GM11168 (cell line): ENCODE data around the gene LAPTM5.

Experiments
- in situ Hi-C: fragments of 300-500 bp; cut with MboI; formaldehyde crosslinking; loops from one replicate; pipeline ENCODE4 v1.12.0; 2022; ENCODE audit warnings: low sequenced_read_pairs; ENCODE audit not compliant: unreplicated experiment

The LAPTM5 gene

DNA sequence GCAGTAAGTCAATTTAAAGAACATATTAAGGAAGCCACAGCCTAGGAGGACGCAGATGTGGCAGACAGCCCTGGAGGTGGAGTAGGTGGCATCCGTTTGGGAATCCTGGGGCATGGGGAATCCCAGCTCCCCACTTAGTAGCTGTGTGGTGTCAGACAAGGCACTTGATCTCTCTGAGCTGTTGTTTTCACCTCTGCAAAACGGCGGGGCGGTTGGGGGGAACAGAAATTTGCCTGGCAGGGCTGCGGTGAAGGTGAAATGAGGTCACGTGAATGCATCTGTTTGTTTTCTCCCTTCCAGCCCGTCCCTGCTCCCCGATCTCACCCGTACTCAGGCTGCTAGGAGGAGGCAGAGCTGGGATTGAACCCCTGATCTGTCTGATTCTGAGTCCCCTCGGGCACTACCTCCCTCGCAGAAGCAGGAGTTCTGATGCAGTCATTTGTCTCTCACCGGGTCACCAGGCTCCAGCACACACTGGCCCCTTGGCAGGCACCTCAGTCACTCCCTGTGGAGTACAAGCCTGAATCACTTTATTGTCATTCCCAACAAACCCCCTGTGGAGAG, 2.2 kb upstream of the LAPTM5 start:
- in situ Hi-C loops, result no loop called here

- in situ Hi-C loops, result no loop called here
Measured at GRCh38 chr1:30758785-30759380, 1.3 kb upstream of the LAPTM5 start.

DNA sequence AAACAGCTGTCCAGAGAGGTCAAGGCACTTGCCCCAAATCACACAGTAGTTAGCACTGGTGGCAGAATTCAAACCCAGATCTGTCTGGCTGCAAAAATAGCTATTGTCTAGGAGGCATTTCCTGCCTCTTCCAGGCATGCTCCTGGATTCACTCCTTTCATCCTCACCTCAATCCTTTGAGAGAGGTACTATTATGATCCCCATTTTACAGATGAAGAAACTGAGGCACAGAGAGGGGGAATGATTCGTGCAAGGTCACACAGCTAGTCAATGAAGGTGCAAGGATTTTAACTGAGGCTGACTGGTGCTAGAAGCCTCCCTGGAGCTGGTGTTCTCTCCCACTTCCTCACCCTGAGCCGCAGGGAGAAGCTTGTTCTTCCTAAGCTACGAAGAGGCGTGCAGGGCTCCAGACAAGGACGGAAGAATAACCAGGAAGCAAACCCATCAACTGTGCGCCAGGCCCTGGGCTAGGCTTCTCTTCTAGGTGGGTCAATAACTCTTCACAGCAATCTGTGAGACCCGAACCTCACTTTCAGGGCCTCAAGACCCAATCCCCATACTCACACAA, 631 bp upstream of the LAPTM5 start:
- in situ Hi-C loops, result no loop called here

DNA sequence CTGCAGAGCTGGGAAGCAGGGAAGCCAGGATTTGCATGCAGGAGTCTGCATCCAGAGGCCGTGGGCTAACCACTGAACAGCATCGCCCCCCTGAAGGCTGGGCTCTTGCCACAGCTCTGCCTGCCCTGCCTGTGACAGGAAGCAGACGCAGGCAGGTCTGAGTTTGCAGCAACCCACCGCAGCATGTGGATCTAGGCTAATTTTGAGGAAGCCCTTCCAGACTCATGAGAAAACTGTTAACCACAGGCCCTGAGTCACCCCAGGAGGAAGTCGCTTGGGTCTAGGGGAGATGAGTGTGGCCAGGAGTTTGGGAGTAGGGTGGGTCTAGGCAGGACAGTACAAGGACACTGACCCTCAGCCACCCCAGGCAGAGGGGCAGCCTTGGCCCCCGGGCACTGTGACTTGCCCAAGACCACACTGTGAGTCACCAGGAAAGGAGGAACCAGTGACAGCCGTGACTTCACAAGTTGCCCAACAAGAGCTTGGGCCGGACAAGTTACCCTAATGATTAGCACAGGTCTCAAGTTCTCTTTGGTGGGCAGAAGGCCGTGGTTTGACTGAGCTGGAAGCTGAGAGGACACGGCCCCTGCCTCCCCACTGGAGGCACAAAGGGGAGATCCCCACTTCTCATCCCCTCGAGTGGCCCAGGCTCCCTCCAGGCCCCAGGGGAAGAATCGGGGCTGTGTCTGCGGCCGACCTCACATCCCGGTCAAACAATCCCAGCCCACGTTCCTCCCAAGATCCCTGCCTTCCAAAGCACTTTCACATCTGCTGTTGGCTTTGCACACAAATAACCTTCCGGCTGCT, 826 bp downstream of the LAPTM5 start:
- in situ Hi-C loops, result no loop called here

DNA sequence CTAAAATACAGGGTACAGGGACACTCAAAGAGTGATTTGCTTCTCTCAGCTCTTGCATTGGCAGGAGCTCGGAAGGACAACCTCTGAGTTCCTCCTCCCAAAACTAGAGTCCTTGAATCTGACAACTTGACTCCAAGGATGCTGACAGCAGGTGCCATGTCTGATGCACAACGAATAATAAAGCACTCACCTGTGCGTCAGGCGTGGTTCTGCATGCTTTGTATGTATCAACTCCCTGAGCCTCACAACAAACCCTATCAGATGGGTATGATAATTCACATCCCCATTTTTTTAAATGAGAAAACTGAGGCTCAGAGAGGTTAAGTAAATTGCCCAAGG, 1.4 kb downstream of the LAPTM5 start:
- in situ Hi-C loops, result no loop called here

- in situ Hi-C loops, result no loop called here
Measured at GRCh38 chr1:30755746-30756145, 1.8 kb downstream of the LAPTM5 start.

DNA sequence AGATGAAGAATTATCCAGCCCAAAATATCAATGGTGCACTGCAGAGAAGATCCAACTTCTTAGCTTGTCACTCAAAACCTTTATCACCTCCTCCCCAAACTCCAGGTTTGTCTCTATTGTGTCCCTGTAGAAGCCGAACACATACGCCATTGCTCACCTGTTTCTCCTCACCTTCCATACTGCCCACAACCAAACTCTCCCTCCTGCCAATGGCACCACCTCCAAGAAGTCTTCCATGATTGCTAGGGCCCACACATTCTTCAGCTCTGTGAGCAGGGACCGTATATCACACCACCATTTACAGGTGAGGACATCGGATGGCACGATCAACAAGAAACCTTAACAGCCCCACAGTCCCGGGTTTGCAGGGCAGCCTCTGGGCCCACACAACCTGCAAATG, 2.2 kb downstream of the LAPTM5 start:
- in situ Hi-C loops, result no loop called here

DNA sequence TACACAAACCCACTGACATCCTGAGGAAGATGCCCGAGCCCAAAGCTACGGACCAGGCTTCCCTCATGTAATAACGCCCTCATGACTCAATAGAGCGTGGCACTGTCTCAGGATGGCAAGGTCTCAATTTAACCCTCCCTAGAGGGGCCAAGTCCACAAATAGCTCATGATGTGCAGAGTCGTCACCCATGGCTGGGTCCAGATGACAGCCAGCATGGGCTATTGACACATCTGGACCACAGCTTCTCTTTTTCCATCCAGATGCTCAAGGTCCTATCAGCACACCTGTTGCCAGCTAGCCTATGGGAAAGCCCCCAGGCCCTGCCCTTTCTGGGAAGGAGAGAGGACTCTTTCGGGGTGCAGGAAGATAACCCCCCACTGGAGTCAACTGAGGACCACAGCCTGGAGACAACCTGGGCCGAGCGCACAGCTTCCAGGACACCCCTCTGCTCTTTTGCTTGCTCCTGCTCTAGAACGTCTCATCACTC, 2.8 kb downstream of the LAPTM5 start:
- in situ Hi-C loops, result no loop called here

GRCh38 chr1:30753660-30754123, 3.9 kb downstream of the LAPTM5 start:
- in situ Hi-C loops, result no loop called here

DNA sequence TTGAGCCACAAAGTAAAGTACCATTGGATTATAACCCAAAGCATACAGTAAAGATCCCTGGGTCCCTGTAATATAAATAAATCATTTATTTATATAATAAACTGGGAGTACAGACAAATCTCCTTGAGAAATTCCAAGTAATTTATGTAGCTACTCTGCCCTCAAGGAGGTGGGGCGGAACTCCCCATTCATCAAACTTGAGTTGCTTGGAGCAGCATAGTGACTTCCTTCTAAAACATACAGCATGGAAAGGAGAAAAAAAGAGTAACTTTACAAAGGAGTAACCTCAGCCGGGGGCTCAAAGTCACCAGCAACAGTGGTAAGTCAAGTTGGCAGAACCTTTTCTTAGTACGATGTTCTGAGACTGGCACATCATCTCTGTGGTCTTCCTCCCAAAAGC, 4.5 kb downstream of the LAPTM5 start:
- in situ Hi-C loops, result no loop called here

- in situ Hi-C loops, result no loop called here
Measured at GRCh38 chr1:30752651-30752908, 5.0 kb downstream of the LAPTM5 start.

DNA sequence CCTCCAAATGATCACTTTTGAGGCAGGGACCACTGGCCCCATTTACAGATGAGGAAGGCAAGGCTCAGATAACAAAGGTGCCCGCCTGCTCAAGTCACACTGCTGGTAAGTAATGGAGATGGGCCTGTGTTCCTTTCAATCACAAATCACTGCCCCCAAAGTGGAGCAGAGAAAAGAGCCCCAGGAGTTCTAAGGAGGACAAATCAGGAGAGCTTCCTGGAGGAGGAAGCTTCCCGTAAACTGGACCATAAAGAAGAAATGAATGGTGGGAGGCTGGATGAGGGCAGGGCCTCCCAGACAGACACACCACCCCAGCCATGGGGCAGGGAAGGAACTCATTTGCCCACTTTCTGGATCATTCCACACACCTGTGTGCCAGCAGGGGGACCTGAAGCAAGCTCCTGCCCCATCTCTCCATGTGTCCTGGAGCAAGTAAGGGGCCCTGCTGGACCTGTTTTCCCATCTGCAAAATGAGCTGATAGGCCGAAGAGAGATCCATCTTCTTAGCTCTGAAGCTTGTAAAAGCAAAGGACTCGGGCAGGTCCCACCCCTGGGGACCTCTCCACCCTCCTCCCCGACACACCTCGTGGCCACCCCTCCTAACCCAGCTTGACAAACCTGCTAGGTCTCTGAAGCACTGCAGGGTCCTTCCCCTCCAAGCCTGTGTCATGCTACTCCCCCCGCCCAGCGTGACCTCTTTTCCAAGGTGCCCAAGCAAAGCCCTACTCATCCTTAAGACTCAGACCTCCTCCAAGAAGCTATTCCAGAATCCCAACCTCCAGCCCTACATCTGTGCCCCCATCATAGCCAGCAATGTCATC, 5.5 kb downstream of the LAPTM5 start:
- in situ Hi-C loops, result no loop called here

- in situ Hi-C loops, result no loop called here
Measured at GRCh38 chr1:30750731-30751291, 6.8 kb downstream of the LAPTM5 start.

GRCh38 chr1:30749691-30750583, 7.6 kb downstream of the LAPTM5 start:
- in situ Hi-C loops, result no loop called here

- in situ Hi-C loops, result no loop called here
Measured at GRCh38 chr1:30748699-30749401, 8.7 kb downstream of the LAPTM5 start.

GRCh38 chr1:30748098-30748698, 9.4 kb downstream of the LAPTM5 start:
- in situ Hi-C loops, result no loop called here

- in situ Hi-C loops, result no loop called here
Measured at GRCh38 chr1:30747033-30748008, 10.3 kb downstream of the LAPTM5 start.
